CD4-positive, CD25-positive, alpha-beta regulatory T cell (primary cell): ENCODE data around the gene SEZ6. TPM values are rescaled to one million over a fixed set of nuclear protein-coding genes. Genes with fewer than 3 reads are reported as not detected.

Experiments
- ATAC-seq, 2 donors: fragments of 150-1000 bp; cut with Tn5 transposase; one replicate each; pipeline ENCODE4 v1.10.0; 2021; ENCODE audit warnings: low read depth in 2 of 2, moderate number of reproducible peaks in 2 of 2, moderate library complexity in 1 of 2
- DNase-seq, 3 donors: peaks; one replicate each; pipeline versions ENCODE4 v3.0.0 to v3.0.0-alpha.2; 2012 to 2022; ENCODE audit warnings: mixed read lengths in 1 of 3
- H3K27ac ChIP-seq: one replicate; pipeline ENCODE4 v1.7.0; 2013; ENCODE audit warnings: mild to moderate bottlenecking, low read length; ENCODE audit not compliant: insufficient read depth, poor library complexity, severe bottlenecking
- H3K27me3 ChIP-seq: one replicate; pipeline ENCODE4 v1.7.0; 2013; ENCODE audit warnings: low read length; ENCODE audit not compliant: control insufficient read depth, insufficient read depth
- H3K36me3 ChIP-seq: one replicate; pipeline ENCODE4 v1.7.0; 2013; ENCODE audit warnings: mild to moderate bottlenecking, low read length, moderate library complexity; ENCODE audit not compliant: control insufficient read depth, insufficient read depth
- H3K4me1 ChIP-seq: 2 replicates; pipeline ENCODE4 v1.7.0; 2013; ENCODE audit warnings: mild to moderate bottlenecking, low read length; ENCODE audit not compliant: insufficient read depth, control insufficient read depth, poor library complexity, severe bottlenecking
- H3K4me3 ChIP-seq: one replicate; pipeline ENCODE4 v1.7.0; 2013; ENCODE audit warnings: low read depth, mild to moderate bottlenecking, low read length, moderate library complexity
- H3K9me3 ChIP-seq, 2 experiments: 1 replicate in 1 of 2; 2 replicates in 1 of 2; pipeline ENCODE4 v1.7.0; 2013; ENCODE audit warnings: low read length in 2 of 2, mild to moderate bottlenecking in 1 of 2, moderate library complexity in 1 of 2; ENCODE audit not compliant: control insufficient read depth in 2 of 2
- H3K27ac Mint-ChIP-seq, 3 donors: one replicate each; pipeline ENCODE4 v1.8.0; 2020 to 2022; ENCODE audit warnings: mild to moderate bottlenecking in 3 of 3, mixed read lengths in 3 of 3, moderate library complexity in 2 of 3
- H3K27me3 Mint-ChIP-seq: one replicate; pipeline ENCODE4 v1.8.0; 2022; ENCODE audit warnings: mild to moderate bottlenecking, mixed read lengths
- H3K36me3 Mint-ChIP-seq: one replicate; pipeline ENCODE4 v1.8.0; 2020; ENCODE audit warnings: mixed read lengths
- H3K4me1 Mint-ChIP-seq, 4 donors: one replicate each; pipeline ENCODE4 v1.8.0; 2020 to 2022; ENCODE audit warnings: mixed read lengths in 4 of 4, mild to moderate bottlenecking in 1 of 4
- H3K4me3 Mint-ChIP-seq, 4 donors: one replicate each; pipeline ENCODE4 v1.8.0; 2020 to 2022; ENCODE audit warnings: mild to moderate bottlenecking in 4 of 4, mixed read lengths in 4 of 4, moderate library complexity in 3 of 4
- H3K9me3 Mint-ChIP-seq, 7 donors: one replicate each; pipeline ENCODE4 v1.8.0; 2020 to 2022; ENCODE audit warnings: mixed read lengths in 7 of 7, mild to moderate bottlenecking in 3 of 7, moderate library complexity in 2 of 7
- polyA plus RNA-seq, 4 donors: library from polyadenylated mRNA; unstranded; fragments of 300-500 nt; fragmentation: Illumina TruSeq; gene quantifications; one replicate each; pipeline ENCODE4 v1.2.3, GENCODE V29; 2021
- total RNA-seq: library from RNA; stranded (reverse); gene quantifications from one replicate; pipeline ENCODE4 v1.2.3, GENCODE V29; 2022

Gene SEZ6
- total and polyA plus RNA-seq, 5 donors from 2014 or later, result 0.57 to 1.2 (median 0.76) TPM; not detected in 2

- Histone ChIP-seq H3K9me3 (no peaks in the 10 kb centered on the region), H3K4me1 (peaks cover 20% of the 10 kb centered on the region), H3K36me3 (no peaks in the 10 kb centered on the region), H3K27me3 (no peaks in the 10 kb centered on the region), H3K4me3 (no peak overlapping the region), H3K27ac (no peak overlapping the region)
- Mint-ChIP-seq H3K27me3 (peaks cover 5% of the 10 kb centered on the region), H3K36me3 (no peaks in the 10 kb centered on the region), H3K4me1 (peaks cover 12 to 22% (median 17%) of the 10 kb centered on the region in 4 donors), H3K4me3 (no peak overlapping the region), H3K27ac (no peak overlapping the region), H3K9me3 (no peaks in the 10 kb centered on the region)
- ATAC-seq (no peak), DNase-seq (no peak)
Measured at GRCh38 chr17:28986714-28987655, 18.8 kb downstream of the SEZ6 start.

- Histone ChIP-seq H3K9me3 (no peaks in the 10 kb centered on the region), H3K27me3 (no peaks in the 10 kb centered on the region), H3K4me3 (no peak overlapping the region), H3K27ac (no peak overlapping the region), H3K36me3 (no peaks in the 10 kb centered on the region), H3K4me1 (peaks cover 24% of the 10 kb centered on the region)
- no peaks in the 10 kb centered on the region for H3K9me3 Mint-ChIP-seq
- no peak overlapping the region for H3K27ac Mint-ChIP-seq
- peaks cover 5% of the 10 kb centered on the region for H3K27me3 Mint-ChIP-seq
- no peak for ATAC-seq
- peaks cover 12 to 26% (median 18%) of the 10 kb centered on the region in 4 donors for H3K4me1 Mint-ChIP-seq
- H3K36me3 Mint-ChIP-seq, result no peaks in the 10 kb centered on the region
- H3K4me3 Mint-ChIP-seq, result no peak overlapping the region
- no peak for DNase-seq
Measured at GRCh38 chr17:28985950-28986713, 19.7 kb downstream of the SEZ6 start.

- Mint-ChIP-seq H3K27ac (peak overlapping the region; percentile 92 to 97 (median 95)), H3K4me3 (peak overlapping the region in 1 of 4 donors; percentile 68), H3K36me3 (no peaks in the 10 kb centered on the region), H3K9me3 (no peaks in the 10 kb centered on the region), H3K27me3 (peaks cover 5% of the 10 kb centered on the region), H3K4me1 (peaks cover 12 to 29% (median 18%) of the 10 kb centered on the region in 4 donors)
- Histone ChIP-seq H3K36me3 (no peaks in the 10 kb centered on the region), H3K4me1 (peaks cover 24% of the 10 kb centered on the region), H3K27ac (peak overlapping the region; percentile 80), H3K4me3 (no peak overlapping the region), H3K9me3 (no peaks in the 10 kb centered on the region), H3K27me3 (no peaks in the 10 kb centered on the region)
- DNase-seq, result no peak
- no peak for ATAC-seq
Measured at GRCh38 chr17:28983286-28984230, 22.3 kb downstream of the SEZ6 start.

GRCh38 chr17:28982131-28982793 is 23.6 kb downstream of the SEZ6 start:
- Mint-ChIP-seq H3K4me3 (peak overlapping the region; percentile 3 to 60 (median 44)), H3K27ac (peak overlapping the region; percentile 92 to 97 (median 95)), H3K9me3 (no peaks in the 10 kb centered on the region), H3K4me1 (peaks cover 12 to 29% (median 18%) of the 10 kb centered on the region in 4 donors), H3K27me3 (peaks cover 5% of the 10 kb centered on the region), H3K36me3 (no peaks in the 10 kb centered on the region)
- peak overlapping the region; percentile 0 for H3K4me3 ChIP-seq
- peaks cover 24% of the 10 kb centered on the region for H3K4me1 ChIP-seq
- ATAC-seq (peak; percentile 86 to 88), DNase-seq (peak; percentile 51 to 90 (median 80))
- peak overlapping the region; percentile 80 for H3K27ac ChIP-seq
- H3K36me3 ChIP-seq, result no peaks in the 10 kb centered on the region
- H3K27me3 ChIP-seq, result no peaks in the 10 kb centered on the region
- no peaks in the 10 kb centered on the region for H3K9me3 ChIP-seq

- ATAC-seq (no peak), DNase-seq (no peak)
- H3K4me3 ChIP-seq, result no peak overlapping the region
- H3K4me1 ChIP-seq, result peaks cover 19% of the 10 kb centered on the region
- no peaks in the 10 kb centered on the region for H3K27me3 Mint-ChIP-seq
- H3K36me3 Mint-ChIP-seq, result no peaks in the 10 kb centered on the region
- no peak overlapping the region for H3K27ac ChIP-seq
- H3K36me3 ChIP-seq, result no peaks in the 10 kb centered on the region
- H3K4me3 Mint-ChIP-seq, result no peak overlapping the region
- no peaks in the 10 kb centered on the region for H3K9me3 Mint-ChIP-seq
- peaks cover 12 to 22% (median 16%) of the 10 kb centered on the region in 4 donors for H3K4me1 Mint-ChIP-seq
- H3K9me3 ChIP-seq, result no peaks in the 10 kb centered on the region
- no peaks in the 10 kb centered on the region for H3K27me3 ChIP-seq
- peak overlapping the region; percentile 14 to 80 (median 64) for H3K27ac Mint-ChIP-seq
Measured at GRCh38 chr17:28978356-28978964, 27.4 kb downstream of the SEZ6 start.

GRCh38 chr17:28977659-28978355 is 28.0 kb downstream of the SEZ6 start:
- Histone ChIP-seq H3K9me3 (no peaks in the 10 kb centered on the region), H3K27me3 (no peaks in the 10 kb centered on the region), H3K4me3 (no peak overlapping the region), H3K27ac (no peak overlapping the region), H3K36me3 (no peaks in the 10 kb centered on the region), H3K4me1 (peaks cover 13% of the 10 kb centered on the region)
- Mint-ChIP-seq H3K27ac (peak overlapping the region in 1 of 3 donors; percentile 80), H3K27me3 (no peaks in the 10 kb centered on the region), H3K4me3 (no peak overlapping the region), H3K4me1 (peaks cover 5 to 16% (median 9%) of the 10 kb centered on the region in 4 donors), H3K9me3 (no peaks in the 10 kb centered on the region), H3K36me3 (no peaks in the 10 kb centered on the region)
- ATAC-seq (no peak), DNase-seq (no peak)
